ENCODE results near the gene IFIT5.

DNA sequence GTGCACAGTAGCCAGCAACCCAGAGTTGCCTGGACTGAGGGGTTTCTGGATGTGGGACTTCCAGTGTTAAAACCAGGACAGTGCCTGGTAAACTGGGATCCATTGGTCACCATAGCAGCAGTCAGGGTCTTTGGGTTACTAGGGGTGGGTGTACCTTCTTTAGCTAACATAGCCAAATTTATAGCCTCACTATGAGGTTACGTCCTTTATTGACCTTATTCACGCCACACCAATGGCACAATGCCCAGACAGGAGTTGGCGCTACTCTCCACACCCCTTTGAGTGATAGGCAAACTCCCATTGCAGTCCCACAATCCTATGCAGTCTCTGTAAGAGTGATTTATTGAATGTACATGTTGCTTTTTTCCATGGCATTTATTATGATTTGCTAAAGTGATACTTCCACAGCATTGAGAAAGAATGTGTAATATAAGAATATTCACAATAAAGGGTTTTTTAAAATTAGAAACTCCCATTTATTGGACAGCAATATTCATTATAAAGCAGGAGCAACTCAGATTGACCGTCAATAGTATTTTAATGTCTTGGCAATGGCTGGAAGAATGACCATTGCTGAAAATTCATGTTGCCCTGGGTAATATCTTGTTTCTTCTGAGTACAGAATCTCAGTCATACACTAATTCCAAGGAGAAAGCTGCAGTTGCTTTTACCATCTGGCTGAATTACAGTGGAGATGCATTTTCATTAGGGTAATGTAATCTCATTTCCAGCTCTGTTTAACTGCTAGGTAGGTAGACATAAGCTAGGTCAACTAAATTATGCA, 26.1 kb downstream of the IFIT5 start:
- TF ChIP-seq, protein P1, sequence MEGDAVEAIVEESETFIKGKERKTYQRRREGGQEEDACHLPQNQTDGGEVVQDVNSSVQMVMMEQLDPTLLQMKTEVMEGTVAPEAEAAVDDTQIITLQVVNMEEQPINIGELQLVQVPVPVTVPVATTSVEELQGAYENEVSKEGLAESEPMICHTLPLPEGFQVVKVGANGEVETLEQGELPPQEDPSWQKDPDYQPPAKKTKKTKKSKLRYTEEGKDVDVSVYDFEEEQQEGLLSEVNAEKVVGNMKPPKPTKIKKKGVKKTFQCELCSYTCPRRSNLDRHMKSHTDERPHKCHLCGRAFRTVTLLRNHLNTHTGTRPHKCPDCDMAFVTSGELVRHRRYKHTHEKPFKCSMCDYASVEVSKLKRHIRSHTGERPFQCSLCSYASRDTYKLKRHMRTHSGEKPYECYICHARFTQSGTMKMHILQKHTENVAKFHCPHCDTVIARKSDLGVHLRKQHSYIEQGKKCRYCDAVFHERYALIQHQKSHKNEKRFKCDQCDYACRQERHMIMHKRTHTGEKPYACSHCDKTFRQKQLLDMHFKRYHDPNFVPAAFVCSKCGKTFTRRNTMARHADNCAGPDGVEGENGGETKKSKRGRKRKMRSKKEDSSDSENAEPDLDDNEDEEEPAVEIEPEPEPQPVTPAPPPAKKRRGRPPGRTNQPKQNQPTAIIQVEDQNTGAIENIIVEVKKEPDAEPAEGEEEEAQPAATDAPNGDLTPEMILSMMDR (IDR thresholded peaks at IDR 0.05; ENCODE audit: low read depth, low read length, poor library complexity, severe bottlenecking): no peak
- no peak for TF ChIP-seq EZH2phosphoT487 (IDR thresholded peaks at IDR 0.05; ENCODE audit: borderline replicate concordance, low read length)

Data from DOHH2 (cell line).